Fibroblast of lung (primary cell): Measurements from ENCODE around the gene BLACAT1. TPM values are rescaled to one million over a fixed set of nuclear protein-coding genes. Genes with fewer than 3 reads are reported as not detected.

ENCODE experiments used
- DNase-seq, 2 donors: peaks; one replicate each; pipeline versions ENCODE4 v3.0.0 to v3.0.0-alpha.2; 2010; ENCODE audit warnings: low read depth in 2 of 2
- H2AFZ ChIP-seq: 2 replicates; pipeline ENCODE4 v1.5.1; 2012; ENCODE audit warnings: low read length, control low read depth, inconsistent platforms
- H3K27ac ChIP-seq: 2 replicates; pipeline ENCODE4 v1.5.1; 2011; ENCODE audit warnings: low read length, control low read depth; ENCODE audit not compliant: insufficient read depth
- H3K27me3 ChIP-seq: 2 replicates; pipeline ENCODE4 v1.5.1; 2011; ENCODE audit warnings: mild to moderate bottlenecking, low read length; ENCODE audit not compliant: control insufficient read depth, insufficient read depth
- H3K36me3 ChIP-seq: 2 replicates; pipeline ENCODE4 v1.5.1; 2011; ENCODE audit warnings: low read length; ENCODE audit not compliant: control insufficient read depth, insufficient read depth
- H3K4me1 ChIP-seq: 2 replicates; pipeline ENCODE4 v1.5.1; 2011; ENCODE audit warnings: low read length; ENCODE audit not compliant: control insufficient read depth, insufficient read depth; ENCODE audit errors: extremely low read depth
- H3K4me2 ChIP-seq: 2 replicates; pipeline ENCODE4 v1.5.1; 2011; ENCODE audit warnings: low read length, control low read depth; ENCODE audit not compliant: insufficient read depth; ENCODE audit errors: extremely low read depth
- H3K4me3 ChIP-seq, 4 experiments: fragments of 200-600 bp in 1 of 4; sonication (generic) in 1 of 4; replicated peaks in 1 of 4; 2 replicates each; pipeline ENCODE4 v1.5.1; 2011 to 2016; ENCODE audit warnings: low read length in 4 of 4, low read depth in 3 of 4, mild to moderate bottlenecking in 3 of 4, control low read depth in 2 of 4, inconsistent platforms in 1 of 4, mixed read lengths in 1 of 4; ENCODE audit not compliant: insufficient read depth in 1 of 4; ENCODE audit errors: control extremely low read depth in 1 of 4
- H3K79me2 ChIP-seq: 2 replicates; pipeline ENCODE4 v1.5.1; 2012; ENCODE audit warnings: mild to moderate bottlenecking, low read length, inconsistent platforms; ENCODE audit not compliant: control insufficient read depth, insufficient read depth
- H3K9ac ChIP-seq: 2 replicates; pipeline ENCODE4 v1.5.1; 2011; ENCODE audit warnings: mild to moderate bottlenecking, low read length, control low read depth; ENCODE audit not compliant: insufficient read depth
- H3K9me3 ChIP-seq: 2 replicates; pipeline ENCODE4 v1.5.1; 2012; ENCODE audit warnings: low read depth, low read length; ENCODE audit not compliant: control insufficient read depth, insufficient read depth
- H4K20me1 ChIP-seq: 2 replicates; pipeline ENCODE4 v1.5.1; 2011; ENCODE audit warnings: low read length; ENCODE audit not compliant: control insufficient read depth, insufficient read depth; ENCODE audit errors: extremely low read depth
- EZH2 ChIP-seq: IDR thresholded peaks from 2 replicates; pipeline ENCODE4 v1.5.1; 2012; ENCODE audit warnings: low read length, control low read depth, mild to moderate bottlenecking; ENCODE audit errors: missing control alignments
- polyA minus RNA-seq: library from RNA; depleted of rRNA, polyadenylated mRNA; stranded (reverse); fragments of >200 nt; gene quantifications from 2 replicates; pipeline ENCODE4 v1.2.3, GENCODE V29; 2011; ENCODE audit warnings: low replicate concordance
- polyA plus RNA-seq, 2 donors: library from polyadenylated mRNA; depleted of rRNA in 1 of 2; stranded (reverse) in 1 of 2; unstranded in 1 of 2; fragments of >200 nt; gene quantifications; 2 replicates each; pipeline ENCODE4 v1.2.1, GENCODE V29; 2011 to 2012; ENCODE audit warnings: missing spikeins in 1 of 2
- total RNA-seq: library from RNA; depleted of rRNA; stranded (reverse); fragments of >200 nt; gene quantifications from 2 replicates; pipeline ENCODE4 v1.2.1, GENCODE V29; 2014
- TF ChIP-seq, protein P1 (sequence below), 2 donors: IDR thresholded peaks in 1 of 2; conservative IDR thresholded peaks in 1 of 2; 1 replicate in 1 of 2; 2 replicates in 1 of 2; pipeline ENCODE4 v1.5.1; 2011 to 2012; ENCODE audit warnings: low read length in 2 of 2, control low read depth in 1 of 2, inconsistent platforms in 1 of 2, low read depth in 1 of 2, mild to moderate bottlenecking in 1 of 2

Gene BLACAT1
- not detected in 2 replicates for total RNA-seq
- not detected in 2 replicates for polyA plus RNA-seq
- not detected in 2 replicates for polyA plus RNA-seq (2012)
- polyA minus RNA-seq = not detected in 2 replicates

GRCh38 chr1:205455581-205456382 lies at the start of gene BLACAT1:
BLACAT1 (minus strand) TSS chr1:205456045.
- Histone ChIP-seq H3K4me2 (no peak within 1 kb of the TSS), H3K36me3 (no peaks in the 10 kb centered on the region), H4K20me1 (no peaks in the 10 kb centered on the region), H3K9me3 (no peaks in the 10 kb centered on the region), H3K79me2 (no peaks in the 10 kb centered on the region), H3K27me3 (peaks cover 61% of the 10 kb centered on the region), H3K9ac (no peak within 1 kb of the TSS), H3K4me1 (no peaks in the 10 kb centered on the region), H3K27ac (no peak within 1 kb of the TSS), H3K4me3 (no peak within 1 kb of the TSS), H2AFZ (no peak within 1 kb of the TSS)
- DNase-seq = no peak
- peak; percentile 75 for TF ChIP-seq EZH2
- TF ChIP-seq, protein P1, sequence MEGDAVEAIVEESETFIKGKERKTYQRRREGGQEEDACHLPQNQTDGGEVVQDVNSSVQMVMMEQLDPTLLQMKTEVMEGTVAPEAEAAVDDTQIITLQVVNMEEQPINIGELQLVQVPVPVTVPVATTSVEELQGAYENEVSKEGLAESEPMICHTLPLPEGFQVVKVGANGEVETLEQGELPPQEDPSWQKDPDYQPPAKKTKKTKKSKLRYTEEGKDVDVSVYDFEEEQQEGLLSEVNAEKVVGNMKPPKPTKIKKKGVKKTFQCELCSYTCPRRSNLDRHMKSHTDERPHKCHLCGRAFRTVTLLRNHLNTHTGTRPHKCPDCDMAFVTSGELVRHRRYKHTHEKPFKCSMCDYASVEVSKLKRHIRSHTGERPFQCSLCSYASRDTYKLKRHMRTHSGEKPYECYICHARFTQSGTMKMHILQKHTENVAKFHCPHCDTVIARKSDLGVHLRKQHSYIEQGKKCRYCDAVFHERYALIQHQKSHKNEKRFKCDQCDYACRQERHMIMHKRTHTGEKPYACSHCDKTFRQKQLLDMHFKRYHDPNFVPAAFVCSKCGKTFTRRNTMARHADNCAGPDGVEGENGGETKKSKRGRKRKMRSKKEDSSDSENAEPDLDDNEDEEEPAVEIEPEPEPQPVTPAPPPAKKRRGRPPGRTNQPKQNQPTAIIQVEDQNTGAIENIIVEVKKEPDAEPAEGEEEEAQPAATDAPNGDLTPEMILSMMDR (conservative IDR thresholded peaks at IDR 0.05 in 1 of 2, IDR thresholded peaks at IDR 0.05 in 1 of 2; ENCODE audit: low read depth in 1 of 2, low read length in 2 of 2) = no peak

DNA sequence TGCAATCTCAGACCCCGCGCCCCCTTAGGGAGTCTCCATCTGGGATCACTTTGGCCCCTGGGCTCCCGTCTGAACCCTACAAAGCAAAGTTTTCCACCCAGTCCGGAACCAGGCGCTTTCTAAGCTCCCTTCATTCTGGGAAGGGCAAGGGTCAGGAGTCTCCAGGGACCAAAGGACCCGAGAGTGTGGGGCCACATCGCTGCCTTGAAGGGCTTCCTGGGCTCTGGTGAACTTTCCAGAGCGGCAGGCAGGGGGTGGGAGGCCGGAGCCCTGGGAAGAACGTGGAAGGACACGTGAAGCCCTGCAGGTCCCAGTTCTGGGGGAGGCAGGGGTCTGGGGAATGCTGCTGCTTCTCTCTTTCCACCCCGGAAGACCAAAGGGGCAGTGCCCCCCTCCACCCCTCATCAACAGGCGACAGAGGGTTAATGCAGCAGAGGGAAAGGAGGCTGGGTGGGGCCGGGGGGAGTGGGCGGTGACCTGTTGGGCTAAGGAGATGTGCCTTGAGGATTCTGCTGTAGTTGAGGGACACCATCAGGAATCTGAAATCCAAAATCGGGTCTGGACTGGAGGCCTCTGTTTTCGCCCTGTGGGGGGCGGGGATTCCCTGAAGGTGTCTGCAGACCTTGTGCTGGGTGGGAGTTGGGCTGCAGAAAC lies 49.4 kb upstream of the BLACAT1 start:
- TF ChIP-seq EZH2 = no peak
- TF ChIP-seq, protein P1 (conservative IDR thresholded peaks at IDR 0.05 in 1 of 2, IDR thresholded peaks at IDR 0.05 in 1 of 2; ENCODE audit: low read depth in 1 of 2, low read length in 2 of 2) = no peak
- Histone ChIP-seq H3K4me3 (peak overlapping the region in 2 of 4 experiments; percentile 46 to 60), H4K20me1 (no peaks in the 10 kb centered on the region), H3K9ac (no peak overlapping the region), H3K79me2 (no peaks in the 10 kb centered on the region), H2AFZ (no peak overlapping the region), H3K27me3 (peaks cover 20% of the 10 kb centered on the region), H3K36me3 (no peaks in the 10 kb centered on the region), H3K9me3 (no peaks in the 10 kb centered on the region), H3K4me2 (no peak overlapping the region), H3K27ac (no peak overlapping the region), H3K4me1 (no peaks in the 10 kb centered on the region)
- DNase-seq = no peak

DNA sequence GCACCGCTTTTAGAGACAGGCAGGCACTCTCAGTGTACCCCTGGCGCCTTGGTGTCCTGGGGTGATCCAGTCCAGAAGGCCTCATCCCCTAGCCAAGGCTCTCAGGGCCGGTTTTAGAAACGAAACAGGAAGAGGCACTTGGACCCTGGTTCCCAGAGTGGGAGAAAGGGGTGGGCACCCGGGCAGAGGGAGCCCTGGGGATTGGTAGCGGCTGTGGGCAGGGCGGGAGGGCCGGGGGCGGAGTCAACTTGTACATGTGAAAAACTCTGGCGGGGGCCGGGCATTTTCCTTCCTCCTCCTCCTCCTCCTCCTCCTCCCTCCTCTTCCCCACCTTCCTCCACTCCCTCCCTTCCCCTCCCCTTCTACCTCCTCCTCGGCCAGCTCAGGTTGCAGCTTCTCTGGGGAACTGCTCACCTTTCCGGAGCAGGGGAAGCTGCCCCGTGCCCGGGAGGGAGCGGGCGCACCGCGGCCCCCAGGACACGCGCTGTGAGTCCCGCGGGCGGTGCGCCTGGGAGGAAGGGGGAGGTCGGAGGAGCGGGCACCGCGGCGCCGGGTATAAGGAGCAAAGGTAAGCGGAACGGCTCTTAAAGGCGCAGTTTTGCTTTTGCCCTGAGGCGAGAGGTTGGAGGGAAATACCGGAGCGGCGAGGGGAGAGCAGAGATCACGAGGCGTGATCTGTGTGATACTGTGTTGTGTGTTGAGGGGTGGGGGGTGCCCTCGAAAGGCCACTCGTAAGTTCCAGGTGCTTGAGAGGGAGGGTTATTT lies 48.6 kb upstream of the BLACAT1 start, which contains the start of gene CDK18:
CDK18 (plus strand) TSS at position 359 of the 765 bp plus-strand sequence. CDS start 18,499 bp downstream, outside the sequence.
- Histone ChIP-seq H3K9me3 (no peaks in the 10 kb centered on the region), H3K27me3 (peaks cover 20% of the 10 kb centered on the region), H3K36me3 (no peaks in the 10 kb centered on the region), H3K27ac (no peak within 1 kb of the TSS), H3K9ac (peak within 1 kb of the TSS; percentile 27), H3K4me3 (peak within 1 kb of the TSS in 3 of 4 experiments; percentile 5 to 60 (median 46)), H2AFZ (no peak within 1 kb of the TSS), H3K4me1 (no peaks in the 10 kb centered on the region), H4K20me1 (no peaks in the 10 kb centered on the region), H3K79me2 (no peaks in the 10 kb centered on the region), H3K4me2 (peak within 1 kb of the TSS; percentile 40)
- DNase-seq = peak; percentile 23 to 32
- peak; percentile 58 for TF ChIP-seq EZH2
- TF ChIP-seq, protein P1 (conservative IDR thresholded peaks at IDR 0.05 in 1 of 2, IDR thresholded peaks at IDR 0.05 in 1 of 2; ENCODE audit: low read depth in 1 of 2, low read length in 2 of 2) = no peak
